Measurements from ENCODE around the gene CCDC150. TPM values are rescaled to one million over a fixed set of nuclear protein-coding genes. Genes with fewer than 3 reads are reported as not detected.
A peak's percentile ranks its signal among the peaks of the same experiment; 100 is the strongest.

Gene CCDC150
- total RNA-seq, 1 donor from 2014 or later = 4.4 TPM

DNA sequence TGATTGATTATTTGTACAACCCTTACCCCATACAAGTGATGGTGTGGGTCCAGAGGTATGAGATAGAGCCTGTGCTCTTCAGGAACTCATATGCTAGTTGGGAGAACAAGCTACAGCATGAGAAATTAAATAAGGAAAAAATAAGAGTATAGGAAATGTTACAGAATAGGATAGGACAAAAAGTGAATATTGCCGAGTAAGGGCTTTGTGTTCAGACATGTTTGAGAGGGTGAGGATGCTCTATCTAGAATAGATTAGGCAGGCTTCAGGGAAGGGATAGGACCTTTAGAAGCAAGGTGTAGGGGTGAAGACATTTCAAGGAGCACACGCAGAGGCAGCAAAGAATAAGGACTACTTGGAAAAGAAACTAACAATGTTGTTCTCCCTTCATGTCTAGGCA is 17.8 kb downstream of the CCDC150 start:
- Histone ChIP-seq H4K20me1 (ENCODE audit: insufficient read depth, low read length) (no peaks in the 10 kb centered on the region), H3K9me3 (ENCODE audit: insufficient read depth, low read depth, low read length) (peaks cover 11% of the 10 kb centered on the region), H2AFZ (ENCODE audit: low read depth, low read length) (no peak overlapping the region), H3K4me3 (ENCODE audit: insufficient read depth, low read depth, low read length) (no peak overlapping the region), H3K27me3 (ENCODE audit: insufficient read depth, low read length) (no peaks in the 10 kb centered on the region), H3K79me2 (ENCODE audit: insufficient read depth, low read length) (peaks cover 11% of the 10 kb centered on the region), H3K4me2 (ENCODE audit: low read length) (no peak overlapping the region), H3K9ac (ENCODE audit: low read length) (no peak overlapping the region), H3K4me1 (ENCODE audit: insufficient read depth, low read length) (peaks cover 3% of the 10 kb centered on the region), H3K27ac (ENCODE audit: low read depth, low read length) (no peak overlapping the region), H3K36me3 (ENCODE audit: insufficient read depth, low read length) (peaks cover 4% of the 10 kb centered on the region)
- no peak for FAIRE-seq
- no peaks in the 10 kb centered on the region for H3K27me3 Mint-ChIP-seq (ENCODE audit: low read depth, unreplicated experiment)
- TF ChIP-seq EZH2 (IDR thresholded peaks at IDR 0.05; ENCODE audit: insufficient read depth, low read length) (no peak), CTCF (IDR thresholded peaks at IDR 0.05; ENCODE audit: insufficient read depth, low read depth, low read length) (no peak)
- H3K4me3 Mint-ChIP-seq (ENCODE audit: unreplicated experiment) = no peak overlapping the region
- H3K27ac Mint-ChIP-seq (ENCODE audit: unreplicated experiment) = no peak overlapping the region
- peaks cover 4% of the 10 kb centered on the region for H3K36me3 Mint-ChIP-seq (ENCODE audit: low read depth, unreplicated experiment)
- no peaks in the 10 kb centered on the region for H3K4me1 Mint-ChIP-seq (ENCODE audit: low read depth, unreplicated experiment)
- H3K9me3 Mint-ChIP-seq (ENCODE audit: unreplicated experiment) = peaks cover 12% of the 10 kb centered on the region
- no peak for DNase-seq (ENCODE audit: low read depth)

GRCh38 chr2:196659844-196660243 is 20.3 kb downstream of the CCDC150 start:
- TF ChIP-seq CTCF (IDR thresholded peaks at IDR 0.05; ENCODE audit: insufficient read depth, low read depth, low read length) (no peak), EZH2 (IDR thresholded peaks at IDR 0.05; ENCODE audit: insufficient read depth, low read length) (no peak)
- no peak for FAIRE-seq

GRCh38 chr2:196660244-196660643 is 20.7 kb downstream of the CCDC150 start:
- Mint-ChIP-seq H3K27ac (ENCODE audit: unreplicated experiment) (no peak overlapping the region), H3K9me3 (ENCODE audit: unreplicated experiment) (no peaks in the 10 kb centered on the region), H3K36me3 (ENCODE audit: low read depth, unreplicated experiment) (no peaks in the 10 kb centered on the region), H3K4me3 (ENCODE audit: unreplicated experiment) (no peak overlapping the region), H3K27me3 (ENCODE audit: low read depth, unreplicated experiment) (no peaks in the 10 kb centered on the region), H3K4me1 (ENCODE audit: low read depth, unreplicated experiment) (no peaks in the 10 kb centered on the region)
- peaks cover 3% of the 10 kb centered on the region for H3K4me1 ChIP-seq (ENCODE audit: insufficient read depth, low read length)
- no peak overlapping the region for H3K4me2 ChIP-seq (ENCODE audit: low read length)
- no peaks in the 10 kb centered on the region for H3K9me3 ChIP-seq (ENCODE audit: insufficient read depth, low read depth, low read length)
- H3K9ac ChIP-seq (ENCODE audit: low read length) = no peak overlapping the region
- H3K79me2 ChIP-seq (ENCODE audit: insufficient read depth, low read length) = peaks cover 5% of the 10 kb centered on the region
- TF ChIP-seq EZH2 (IDR thresholded peaks at IDR 0.05; ENCODE audit: insufficient read depth, low read length) = no peak
- no peak for TF ChIP-seq CTCF (IDR thresholded peaks at IDR 0.05; ENCODE audit: insufficient read depth, low read depth, low read length)
- peak; percentile 16 for DNase-seq (ENCODE audit: low read depth)
- no peak overlapping the region for H2AFZ ChIP-seq (ENCODE audit: low read depth, low read length)
- no peak overlapping the region for H3K27ac ChIP-seq (ENCODE audit: low read depth, low read length)
- peak; percentile 89 for FAIRE-seq
- no peaks in the 10 kb centered on the region for H4K20me1 ChIP-seq (ENCODE audit: insufficient read depth, low read length)
- H3K27me3 ChIP-seq (ENCODE audit: insufficient read depth, low read length) = no peaks in the 10 kb centered on the region
- H3K36me3 ChIP-seq (ENCODE audit: insufficient read depth, low read length) = peaks cover 4% of the 10 kb centered on the region
- H3K4me3 ChIP-seq (ENCODE audit: insufficient read depth, low read depth, low read length) = no peak overlapping the region

More at GRCh38 chr2:196659844-196660243, 20.3 kb downstream of the CCDC150 start:
- H3K27me3 Mint-ChIP-seq (ENCODE audit: low read depth, unreplicated experiment) = no peaks in the 10 kb centered on the region
- no peaks in the 10 kb centered on the region for H3K9me3 Mint-ChIP-seq (ENCODE audit: unreplicated experiment)
- no peak overlapping the region for H2AFZ ChIP-seq (ENCODE audit: low read depth, low read length)
- H3K4me1 Mint-ChIP-seq (ENCODE audit: low read depth, unreplicated experiment) = no peaks in the 10 kb centered on the region
- H3K4me3 ChIP-seq (ENCODE audit: insufficient read depth, low read depth, low read length) = no peak overlapping the region
- no peaks in the 10 kb centered on the region for H3K27me3 ChIP-seq (ENCODE audit: insufficient read depth, low read length)
- peaks cover 4% of the 10 kb centered on the region for H3K36me3 ChIP-seq (ENCODE audit: insufficient read depth, low read length)
- H3K27ac ChIP-seq (ENCODE audit: low read depth, low read length) = no peak overlapping the region
- H3K79me2 ChIP-seq (ENCODE audit: insufficient read depth, low read length) = peaks cover 7% of the 10 kb centered on the region
- no peaks in the 10 kb centered on the region for H3K36me3 Mint-ChIP-seq (ENCODE audit: low read depth, unreplicated experiment)
- no peaks in the 10 kb centered on the region for H4K20me1 ChIP-seq (ENCODE audit: insufficient read depth, low read length)
- no peak overlapping the region for H3K4me2 ChIP-seq (ENCODE audit: low read length)
- peaks cover 3% of the 10 kb centered on the region for H3K4me1 ChIP-seq (ENCODE audit: insufficient read depth, low read length)
- H3K4me3 Mint-ChIP-seq (ENCODE audit: unreplicated experiment) = no peak overlapping the region
- no peaks in the 10 kb centered on the region for H3K9me3 ChIP-seq (ENCODE audit: insufficient read depth, low read depth, low read length)
- DNase-seq (ENCODE audit: low read depth) = no peak
- H3K9ac ChIP-seq (ENCODE audit: low read length) = no peak overlapping the region
- H3K27ac Mint-ChIP-seq (ENCODE audit: unreplicated experiment) = no peak overlapping the region
